NCI-H2196 treated with DMSO at 0.1 percent for 48 hours (cell line): ENCODE measurements around the gene SUGT1.
"Not testable (repeated sequence)": the region's sequence is repeated elsewhere in the genome, so short reads cannot be mapped to it uniquely, and the experiment has no call there.

Source experiments
- DNase-seq: peaks from one replicate; lab custom pipeline; 2025; ENCODE audit not compliant: unreplicated experiment; lab: John Stamatoyannopoulos, UW

SUGT1 gene

GRCh38 chr13:52652196-52652979 lies at the start of gene SUGT1:
Gene SUGT1 (plus strand): TSS chr13:52652836. CDS start chr13:52652921, 85 bp downstream.
- DNase-seq: peak; percentile 85

- not testable (repeated sequence) for DNase-seq
Observed at GRCh38 chr13:52603316-52603715, 49.3 kb upstream of the SUGT1 start.

GRCh38 chr13:52606126-52606525 lies 46.5 kb upstream of the SUGT1 start:
- DNase-seq: not testable (repeated sequence)

- not testable (repeated sequence) for DNase-seq
Observed at GRCh38 chr13:52606795-52607194, 45.8 kb upstream of the SUGT1 start.

- DNase-seq: not testable (repeated sequence)
Observed at GRCh38 chr13:52608184-52608583, 44.5 kb upstream of the SUGT1 start.

GRCh38 chr13:52609013-52609606 lies 43.5 kb upstream of the SUGT1 start:
- not testable (repeated sequence) for DNase-seq

- not testable (repeated sequence) for DNase-seq
Observed at GRCh38 chr13:52610158-52610557, 42.5 kb upstream of the SUGT1 start.

GRCh38 chr13:52615134-52615801 lies 37.4 kb upstream of the SUGT1 start:
- DNase-seq: no peak

- DNase-seq: no peak
Observed at GRCh38 chr13:52615812-52616211, 36.8 kb upstream of the SUGT1 start.

GRCh38 chr13:52617070-52618060 lies 35.3 kb upstream of the SUGT1 start:
- DNase-seq: peak; percentile 44

- DNase-seq: not testable (repeated sequence)
Observed at GRCh38 chr13:52631083-52631690, 21.4 kb upstream of the SUGT1 start.

- no peak for DNase-seq
Observed at GRCh38 chr13:52638666-52639328, 13.8 kb upstream of the SUGT1 start.

GRCh38 chr13:52642131-52642530 lies 10.5 kb upstream of the SUGT1 start, which contains the start of gene HNRNPA1L2:
Gene HNRNPA1L2 (plus strand): TSS chr13:52642431. CDS start chr13:52642493, 62 bp downstream.
- DNase-seq: no peak

- DNase-seq: no peak
Observed at GRCh38 chr13:52644108-52644507, 8.5 kb upstream of the SUGT1 start.

- no peak for DNase-seq
Observed at GRCh38 chr13:52646967-52647366, 5.7 kb upstream of the SUGT1 start.

- DNase-seq: no peak
Observed at GRCh38 chr13:52650731-52651130, 1.9 kb upstream of the SUGT1 start.

- DNase-seq: no peak
Observed at GRCh38 chr13:52651897-52652195, 790 bp upstream of the SUGT1 start.

GRCh38 chr13:52652980-52653303 lies 306 bp downstream of the SUGT1 start:
- no peak for DNase-seq

- no peak for DNase-seq
Observed at GRCh38 chr13:52659340-52659739, 6.7 kb downstream of the SUGT1 start.

GRCh38 chr13:52664272-52664671 lies 11.6 kb downstream of the SUGT1 start:
- no peak for DNase-seq
